Dermis blood vessel endothelial cell (primary cell): ENCODE data around the gene SPON2. TPM values are rescaled to one million over a fixed set of nuclear protein-coding genes. Genes with fewer than 3 reads are reported as not detected.
"Not testable (repeated sequence)": the region's sequence is repeated elsewhere in the genome, so short reads cannot be mapped to it uniquely, and the experiment has no call there.

Experiments used
- DNase-seq: peaks from one replicate; pipeline ENCODE4 v3.0.0; 2010
- total RNA-seq: library from RNA; depleted of rRNA; stranded (reverse); fragments of >200 nt; gene quantifications from 2 replicates; pipeline ENCODE4 v1.2.3, GENCODE V29; 2014

SPON2 gene
- total RNA-seq, 1 donor from 2014 or later, result 1.5 TPM

- no peak for DNase-seq
Measured at GRCh38 chr4:1139860-1140259, 32.5 kb downstream of the SPON2 start.

- DNase-seq, result no peak
Measured at GRCh38 chr4:1137850-1138249, 34.5 kb downstream of the SPON2 start.

GRCh38 chr4:1137063-1137776 is 35.2 kb downstream of the SPON2 start:
- no peak for DNase-seq

- no peak for DNase-seq
Measured at GRCh38 chr4:1136048-1136447, 36.3 kb downstream of the SPON2 start.

GRCh38 chr4:1133033-1133432 is 39.4 kb downstream of the SPON2 start:
- no peak for DNase-seq

- peak; percentile 88 for DNase-seq
Measured at GRCh38 chr4:1130316-1131186, 41.8 kb downstream of the SPON2 start.

- no peak for DNase-seq
Measured at GRCh38 chr4:1126506-1126905, 45.9 kb downstream of the SPON2 start.

- DNase-seq, result not testable (repeated sequence)
Measured at GRCh38 chr4:1125466-1125865, 46.9 kb downstream of the SPON2 start.

- DNase-seq, result no peak
Measured at GRCh38 chr4:1124818-1125217, 47.6 kb downstream of the SPON2 start.

- DNase-seq, result no peak
Measured at GRCh38 chr4:1122505-1122904, 49.9 kb downstream of the SPON2 start.

Other genes starting within 250 kb of the SPON2 start
- gene GAK, start 240.3 kb downstream of the SPON2 start, total RNA-seq, result 76.1 and 93.5 TPM in 2 replicates
- gene TMEM175, start 240.1 kb downstream of the SPON2 start, total RNA-seq, result 12.6 and 13.5 TPM in 2 replicates
- 28.2 and 28.9 TPM in 2 replicates for gene DGKQ, start 199.0 kb downstream of the SPON2 start, total RNA-seq
- 14.1 and 19.6 TPM in 2 replicates for gene IDUA, start 185.5 kb downstream of the SPON2 start, total RNA-seq
- 0.19 TPM in 1 of 2 replicates, not detected in the other for gene SLC26A1, start 179.2 kb downstream of the SPON2 start, total RNA-seq
- 12.8 and 20.8 TPM in 2 replicates for gene FGFRL1, start 161.0 kb downstream of the SPON2 start, total RNA-seq
- gene RNF212, start 59.0 kb downstream of the SPON2 start, total RNA-seq, result 0.85 and 1.1 TPM in 2 replicates
- gene CTBP1, start 76.5 kb upstream of the SPON2 start, total RNA-seq, result 268 and 424 TPM in 2 replicates
- 74.4 and 75.9 TPM in 2 replicates for gene MAEA, start 117.3 kb upstream of the SPON2 start, total RNA-seq
- 6.1 and 6.5 TPM in 2 replicates for gene UVSSA, start 174.6 kb upstream of the SPON2 start, total RNA-seq
- not detected in 2 replicates for gene NKX1-1, start 233.9 kb upstream of the SPON2 start, total RNA-seq